GM19043 (cell line): ENCODE data around the gene DUOXA1.

Experiments
- ATAC-seq: cut with Tn5 transposase; IDR thresholded peaks from one replicate; pipeline ENCODE4 v1.9.1; 2021; ENCODE audit warnings: low read depth; ENCODE audit not compliant: unreplicated experiment

Gene DUOXA1

DNA sequence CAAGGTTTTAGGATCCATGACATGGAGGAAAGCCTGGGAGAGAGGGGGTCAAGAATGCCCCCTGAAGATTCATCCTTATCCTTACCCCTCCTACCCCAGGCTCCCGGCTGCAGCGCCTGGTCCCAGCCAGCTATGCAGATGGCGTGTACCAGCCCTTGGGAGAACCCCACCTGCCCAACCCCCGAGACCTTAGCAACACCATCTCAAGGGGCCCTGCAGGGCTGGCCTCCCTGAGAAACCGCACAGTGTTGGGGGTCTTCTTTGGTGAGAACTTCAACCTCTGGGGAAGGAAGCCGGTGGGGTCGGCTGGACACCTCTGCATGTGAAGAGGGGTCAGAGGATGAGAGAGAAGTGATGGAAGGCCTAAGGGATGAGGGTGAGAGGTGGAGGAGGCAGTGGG lies 4.4 kb upstream of the DUOXA1 start:
- ATAC-seq: no peak

DNA sequence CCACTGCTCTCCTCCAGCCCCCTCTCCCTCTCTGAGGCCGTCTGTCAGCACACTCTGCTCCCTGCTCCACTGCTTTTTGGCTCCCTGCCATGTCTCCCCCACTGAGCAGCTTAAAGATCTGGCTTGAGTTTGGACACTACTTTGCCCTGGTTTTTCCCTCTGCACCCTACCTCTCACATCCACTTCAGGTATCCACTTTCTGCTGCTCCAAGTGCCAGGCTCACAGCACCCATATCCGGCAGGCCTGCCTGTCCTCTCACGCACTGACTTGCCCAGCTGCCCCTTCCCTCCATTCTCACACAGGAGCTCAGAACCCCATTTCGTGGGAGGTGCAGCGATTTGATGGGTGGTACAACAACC lies 3.9 kb upstream of the DUOXA1 start:
- ATAC-seq: no peak

DNA sequence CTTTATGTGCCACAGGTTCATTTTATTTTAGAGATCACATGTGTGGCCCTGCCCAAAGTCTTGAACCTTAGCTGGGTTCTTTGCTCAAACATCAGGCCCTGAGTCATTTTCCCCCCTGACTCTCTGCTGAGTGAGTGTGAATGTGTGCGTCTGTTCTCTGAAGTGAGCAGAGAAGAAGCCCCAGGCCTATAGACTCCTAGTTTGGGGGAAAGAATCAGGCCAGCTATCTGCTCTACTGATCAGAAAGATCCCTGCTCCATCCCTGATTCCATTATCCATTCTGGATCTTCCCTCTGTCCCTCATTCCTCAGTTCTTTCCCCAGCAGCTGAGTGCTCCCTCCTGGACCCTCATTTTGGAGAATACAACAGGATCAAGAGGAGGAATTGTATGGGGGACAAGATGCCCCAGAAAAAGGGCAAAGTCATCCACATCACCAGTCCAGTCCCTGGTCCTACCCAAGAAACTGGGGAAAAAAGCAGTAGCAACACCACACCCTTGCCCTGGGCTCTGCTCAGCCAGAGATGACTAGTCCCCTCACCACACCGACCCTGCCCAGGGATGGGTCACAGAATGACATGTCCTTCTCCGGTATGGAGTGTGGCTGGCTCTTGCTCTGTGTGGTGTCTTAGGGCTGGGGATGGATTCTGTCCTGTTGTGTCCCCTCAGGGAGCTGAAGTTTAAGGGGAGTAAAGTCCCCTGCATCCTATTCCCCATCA lies 3.3 kb upstream of the DUOXA1 start:
- ATAC-seq: no peak

DNA sequence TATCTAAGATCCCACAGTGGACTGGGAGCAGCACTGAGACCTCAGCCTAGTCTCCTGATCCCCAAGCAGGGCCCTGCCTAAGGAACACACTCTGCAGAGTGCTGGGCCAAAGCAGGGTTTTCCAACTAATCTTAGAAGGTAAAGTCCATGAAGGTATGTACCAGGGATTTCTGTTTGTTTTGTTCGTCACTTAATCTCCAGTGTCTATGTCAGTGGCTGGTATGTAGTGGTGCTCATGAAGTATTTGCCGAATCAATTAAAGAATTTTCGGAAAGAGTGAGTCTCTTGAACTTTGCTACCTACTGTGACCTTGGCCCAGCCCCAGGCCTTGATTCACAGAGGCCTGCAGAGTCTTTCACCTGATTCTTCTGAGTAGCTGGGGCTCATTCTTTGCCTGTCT lies 1.8 kb upstream of the DUOXA1 start:
- ATAC-seq: no peak

DNA sequence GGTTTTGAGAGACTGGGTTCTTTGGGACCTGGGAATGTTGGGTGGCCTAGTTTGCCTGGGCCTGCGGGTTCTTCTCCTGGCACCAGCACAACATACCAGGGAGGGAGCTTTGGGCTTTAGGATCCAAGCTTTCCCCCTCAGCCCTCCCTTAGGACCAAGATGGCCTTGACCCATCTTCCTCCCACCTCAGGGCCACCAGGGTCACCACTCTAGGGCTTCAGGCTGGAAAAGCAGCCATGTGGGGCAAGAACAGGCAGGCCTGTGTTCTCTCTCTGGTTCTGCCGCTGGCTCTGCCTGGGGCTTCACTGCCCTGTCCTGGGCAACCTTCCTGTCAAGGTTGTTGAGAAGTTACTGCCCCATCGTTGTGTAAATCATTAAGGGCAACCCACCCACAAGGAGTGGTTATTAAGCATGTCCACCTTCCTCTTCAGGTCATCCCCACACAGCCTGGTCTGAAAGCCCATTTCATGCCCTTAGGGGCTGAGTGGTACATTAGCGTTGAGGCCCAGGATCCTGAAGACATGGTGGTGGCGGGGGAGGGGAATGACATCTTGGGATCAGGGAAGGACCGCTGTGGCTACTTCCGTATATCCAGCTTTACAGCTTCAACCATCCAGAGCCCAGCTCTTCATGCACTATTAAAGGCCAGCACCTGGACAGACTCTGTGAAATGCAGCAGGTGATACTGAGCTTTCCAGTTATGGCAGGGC lies 767 bp upstream of the DUOXA1 start:
- no peak for ATAC-seq

DNA sequence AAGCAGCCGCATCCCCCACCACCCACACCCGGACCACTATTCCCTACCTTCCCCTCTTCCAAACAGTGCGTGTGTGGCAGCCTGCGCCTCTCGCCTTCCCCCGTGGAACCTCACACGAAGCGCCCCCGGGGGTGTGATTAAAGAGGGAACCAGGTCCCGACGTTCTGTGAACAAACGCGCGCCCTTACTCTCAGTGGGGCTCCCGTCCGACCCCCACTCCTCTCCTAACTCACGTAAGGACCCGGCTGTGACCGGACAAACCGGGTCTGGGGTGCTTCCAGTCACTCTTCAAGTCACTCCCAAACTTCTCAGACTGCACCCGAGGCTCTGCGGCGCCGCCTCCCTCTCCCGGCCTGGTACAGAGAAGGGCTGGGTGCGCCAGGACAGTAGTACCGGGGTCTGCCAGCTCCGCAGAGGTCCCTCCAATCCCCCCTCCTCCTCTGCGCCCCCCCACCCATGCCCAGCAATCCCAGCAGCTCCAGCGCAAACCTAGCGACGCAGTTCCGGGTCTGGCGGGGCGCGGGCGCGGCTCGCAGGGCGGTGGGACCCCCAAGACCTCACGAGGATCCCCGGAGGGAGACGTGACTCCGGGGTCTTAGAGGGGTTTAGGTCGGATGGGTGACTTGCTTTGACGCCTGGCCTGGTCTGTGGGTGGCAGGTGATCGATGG lies 574 bp downstream of the DUOXA1 start:
- ATAC-seq: no peak

DNA sequence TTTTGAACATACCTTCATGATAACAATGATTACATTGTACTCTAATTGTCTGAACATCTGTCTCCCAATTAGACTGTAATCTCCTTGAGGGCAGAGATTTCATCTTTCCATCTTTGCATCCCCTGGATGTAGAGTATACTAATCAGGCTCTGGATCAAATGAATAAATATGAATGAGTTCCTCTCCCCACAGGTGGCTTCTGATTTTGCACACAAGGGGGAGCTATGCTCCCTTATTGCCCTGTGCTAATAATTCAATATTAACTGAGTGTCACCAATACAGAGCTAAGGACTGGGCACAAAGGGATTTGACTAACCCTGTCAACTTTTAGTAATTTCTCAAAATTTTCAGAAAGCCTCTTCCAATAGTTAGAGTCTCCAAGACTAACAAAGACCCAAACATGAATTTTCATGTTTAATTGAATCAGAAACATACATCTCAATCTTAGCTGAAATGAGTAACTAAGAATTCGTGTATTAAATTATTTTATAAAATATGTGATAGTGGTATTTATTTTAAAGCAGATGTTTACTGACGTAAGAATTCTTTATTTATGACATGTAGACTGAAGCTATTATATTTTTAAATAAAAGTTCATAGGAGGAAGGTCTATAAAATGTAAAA lies 3.0 kb downstream of the DUOXA1 start:
- ATAC-seq: no peak

DNA sequence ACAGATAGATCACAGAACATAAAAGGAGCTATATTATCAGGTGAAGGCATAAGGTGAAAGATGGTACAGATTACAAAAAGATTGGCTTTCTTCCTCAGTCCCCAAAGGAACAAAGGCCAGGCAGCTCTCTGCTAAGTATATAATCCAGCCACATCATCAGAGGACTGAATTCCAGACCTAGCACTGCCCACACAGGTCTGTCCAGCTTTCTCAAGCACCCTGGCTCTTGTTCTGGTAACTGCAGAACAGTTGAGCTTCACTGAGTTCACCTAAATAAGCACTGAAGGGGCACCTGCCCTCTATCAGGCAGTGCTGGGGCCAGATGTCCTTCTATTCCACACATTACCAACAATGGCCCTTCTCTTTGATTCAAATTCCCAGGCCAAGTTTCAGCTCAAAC lies 6.3 kb downstream of the DUOXA1 start:
- ATAC-seq: no peak

DNA sequence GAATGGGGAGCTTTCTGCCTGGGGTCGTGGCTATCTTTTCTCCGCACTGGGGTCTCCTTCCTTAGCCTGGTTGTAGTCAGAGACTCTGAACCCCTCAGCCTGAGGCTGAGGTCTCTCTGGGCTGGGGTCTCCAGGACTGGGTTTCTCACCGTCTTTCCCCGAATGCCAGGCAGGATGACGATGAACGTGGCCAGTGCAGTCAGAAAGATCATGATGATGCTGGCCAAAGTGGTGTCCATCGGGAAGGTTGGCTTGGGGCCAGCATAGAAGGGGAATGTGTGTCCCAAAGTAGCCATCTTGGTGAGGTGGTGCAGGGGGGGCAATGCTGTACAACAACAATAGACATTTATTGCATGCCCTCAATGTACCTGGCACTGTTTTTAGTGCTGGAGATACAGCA lies 7.0 kb downstream of the DUOXA1 start:
- ATAC-seq: no peak

DNA sequence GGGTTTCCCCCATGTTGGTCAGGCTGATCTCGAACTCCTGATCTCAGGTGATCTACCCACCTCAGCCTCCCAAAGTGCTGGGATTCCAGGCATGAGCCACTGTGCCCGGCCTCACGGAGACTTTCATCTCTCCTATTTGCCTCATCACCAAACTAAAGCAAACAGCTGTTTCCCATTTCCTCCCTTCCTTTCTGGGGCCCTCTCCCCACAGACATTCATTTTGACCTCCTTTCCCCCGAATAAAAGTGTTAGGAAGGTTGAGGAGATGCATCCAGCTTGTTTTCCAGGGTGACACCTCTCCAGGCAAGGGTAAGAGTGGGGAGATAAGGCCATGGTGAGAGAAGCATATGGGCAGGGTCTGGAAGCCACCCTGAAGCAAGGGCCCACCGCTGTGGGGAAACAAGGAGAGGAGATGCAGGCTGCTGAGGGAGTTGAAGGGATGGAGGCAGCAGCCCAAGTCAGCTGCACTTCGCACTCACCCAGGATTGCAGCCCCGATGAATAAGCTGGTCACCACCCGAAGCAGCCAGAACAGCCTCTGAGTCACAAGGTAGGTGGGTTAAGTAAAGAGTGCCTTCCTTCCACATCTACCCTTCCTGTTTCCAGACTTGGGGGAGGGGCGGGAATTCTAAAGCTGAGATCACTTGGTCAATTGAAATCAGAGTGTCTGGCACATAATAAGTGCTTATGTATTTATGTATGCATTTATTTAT lies 7.8 kb downstream of the DUOXA1 start:
- no peak for ATAC-seq

DNA sequence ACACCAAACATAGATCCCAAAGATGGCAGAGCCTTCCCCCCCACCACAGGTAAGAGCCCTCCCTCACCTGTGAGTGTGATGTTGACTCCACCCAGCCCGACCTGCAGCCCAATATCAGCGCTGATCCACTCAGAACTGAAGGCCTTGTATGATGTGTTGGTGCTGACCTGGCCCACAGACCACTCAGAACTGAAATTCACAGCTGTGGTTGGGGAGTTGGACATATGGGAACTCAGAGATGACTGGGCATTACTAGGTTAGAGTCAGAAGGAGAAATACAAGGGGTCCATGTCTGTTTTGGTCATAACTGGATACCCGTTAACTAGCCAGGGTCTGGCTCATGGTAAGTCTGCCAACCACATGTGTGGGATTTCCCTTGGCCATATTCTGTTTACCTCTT lies 8.7 kb downstream of the DUOXA1 start:
- ATAC-seq: no peak

DNA sequence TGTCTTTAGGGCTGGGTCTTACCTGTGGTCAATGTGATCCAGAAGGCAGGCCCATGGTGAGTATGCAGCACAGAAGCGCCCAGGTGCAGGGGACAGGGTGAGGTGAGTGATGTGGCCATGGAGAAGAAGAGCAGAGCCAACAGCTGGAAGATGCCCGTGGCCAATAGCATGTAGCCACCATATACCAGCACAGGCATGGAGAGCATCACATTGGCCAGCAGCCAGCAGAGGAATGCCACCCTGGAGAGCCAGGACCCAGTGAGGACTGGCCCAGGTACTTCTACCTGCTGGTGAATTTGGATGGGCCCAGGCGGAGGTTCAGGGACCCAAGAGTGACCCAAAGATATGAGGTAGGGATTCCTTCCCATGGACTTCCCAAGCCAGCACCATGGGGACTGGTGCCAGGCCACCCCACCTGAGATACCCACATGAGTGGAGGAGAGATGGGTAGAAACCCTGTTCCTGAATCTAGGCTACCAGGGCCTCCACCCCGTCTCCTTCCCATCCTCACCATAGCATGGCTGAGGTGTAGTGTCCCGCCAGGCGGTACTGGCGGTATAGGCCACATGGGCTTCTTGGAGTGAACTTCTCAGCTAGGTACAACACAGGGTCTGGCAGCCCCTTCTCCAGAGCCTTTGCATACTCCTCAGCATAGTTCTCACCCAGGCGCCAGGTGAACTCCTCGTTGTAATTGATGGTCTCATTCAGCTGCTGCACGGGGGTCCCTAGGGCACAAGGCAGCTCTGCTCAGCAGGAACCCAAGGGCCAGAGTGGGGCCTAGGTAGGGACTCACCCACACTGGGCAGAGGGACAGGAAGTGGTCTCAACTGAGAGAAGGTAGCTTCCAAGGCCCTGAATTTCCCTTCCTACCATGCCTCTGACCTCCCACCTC lies 9.4 kb downstream of the DUOXA1 start:
- ATAC-seq: no peak

DNA sequence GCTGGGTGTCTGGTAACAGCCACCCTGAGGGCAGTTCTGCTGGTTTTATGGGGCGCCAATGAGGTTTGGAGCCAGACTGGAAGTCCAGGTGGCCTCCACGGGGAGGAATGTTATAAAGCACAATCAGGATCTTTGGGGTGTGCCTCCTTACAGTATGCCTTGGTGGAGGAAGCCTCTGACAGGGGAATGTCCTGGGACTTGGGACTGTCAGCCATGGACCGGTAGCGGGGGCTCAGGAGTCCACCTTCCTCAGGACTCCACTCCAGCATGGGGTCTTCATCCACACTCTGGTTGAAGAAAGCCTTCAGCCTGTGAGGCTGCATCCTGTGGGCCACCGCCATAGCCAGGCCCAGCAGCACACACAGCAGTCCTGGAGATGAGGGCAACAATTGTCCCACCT lies 10.7 kb downstream of the DUOXA1 start:
- no peak for ATAC-seq

DNA sequence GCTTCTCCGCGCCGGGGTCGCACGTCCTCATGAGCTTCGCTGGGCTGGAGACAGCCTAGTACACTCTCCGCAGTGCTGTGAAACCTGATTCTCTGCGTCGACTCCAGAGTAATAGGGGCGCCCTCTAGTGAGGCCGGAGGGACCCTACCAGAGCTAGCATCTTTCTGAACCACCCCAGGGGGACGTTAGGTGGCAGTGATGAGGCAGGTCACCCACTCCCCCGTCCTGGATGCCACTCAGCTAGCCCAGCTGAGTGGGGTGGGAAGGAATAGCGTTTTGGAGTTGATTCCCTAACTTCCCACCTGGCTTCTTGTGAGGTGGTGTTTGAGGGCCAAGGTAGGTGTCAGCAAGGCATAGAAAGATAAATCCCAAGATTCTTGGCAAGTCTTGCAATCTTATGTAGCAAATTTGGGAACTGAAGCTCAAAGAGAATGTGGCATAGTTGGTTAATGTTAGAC lies 11.5 kb downstream of the DUOXA1 start:
- ATAC-seq: peak; percentile 93

DNA sequence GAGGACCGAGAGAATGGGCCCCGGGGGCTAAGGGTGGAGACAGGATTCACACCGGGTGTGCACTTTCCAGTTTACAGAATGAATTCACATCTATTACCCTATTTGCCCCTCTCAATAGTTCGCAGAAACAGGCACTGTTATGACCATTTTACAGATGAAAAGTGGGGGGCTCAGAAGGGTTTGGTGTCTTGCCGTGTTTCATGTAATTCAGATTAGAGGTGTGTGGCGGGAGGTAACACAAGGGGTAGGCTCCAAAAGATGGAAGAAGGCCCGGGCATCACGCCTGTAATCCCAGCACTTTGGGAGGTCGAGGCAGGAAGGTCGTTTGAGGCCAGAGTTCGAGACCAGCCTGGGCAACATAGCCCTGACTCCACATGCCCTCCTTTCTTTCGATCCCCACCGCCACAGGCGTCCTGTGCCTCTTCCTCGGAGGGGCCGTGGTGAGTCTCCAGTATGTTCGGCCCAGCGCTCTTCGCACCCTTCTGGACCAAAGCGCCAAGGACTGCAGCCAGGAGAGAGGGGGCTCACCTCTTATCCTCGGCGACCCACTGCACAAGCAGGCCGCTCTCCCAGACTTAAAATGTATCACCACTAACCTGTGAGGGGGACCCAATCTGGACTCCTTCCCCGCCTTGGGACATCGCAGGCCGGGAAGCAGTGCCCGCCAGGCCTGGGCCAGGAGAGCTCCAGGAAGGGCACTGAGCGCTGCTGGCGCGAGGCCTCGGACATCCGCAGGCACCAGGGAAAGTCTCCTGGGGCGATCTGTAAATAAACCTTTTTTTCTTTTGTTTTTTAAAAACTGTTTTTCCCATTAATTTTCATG lies 12.2 kb downstream of the DUOXA1 start:
- peak; percentile 11 for ATAC-seq

DNA sequence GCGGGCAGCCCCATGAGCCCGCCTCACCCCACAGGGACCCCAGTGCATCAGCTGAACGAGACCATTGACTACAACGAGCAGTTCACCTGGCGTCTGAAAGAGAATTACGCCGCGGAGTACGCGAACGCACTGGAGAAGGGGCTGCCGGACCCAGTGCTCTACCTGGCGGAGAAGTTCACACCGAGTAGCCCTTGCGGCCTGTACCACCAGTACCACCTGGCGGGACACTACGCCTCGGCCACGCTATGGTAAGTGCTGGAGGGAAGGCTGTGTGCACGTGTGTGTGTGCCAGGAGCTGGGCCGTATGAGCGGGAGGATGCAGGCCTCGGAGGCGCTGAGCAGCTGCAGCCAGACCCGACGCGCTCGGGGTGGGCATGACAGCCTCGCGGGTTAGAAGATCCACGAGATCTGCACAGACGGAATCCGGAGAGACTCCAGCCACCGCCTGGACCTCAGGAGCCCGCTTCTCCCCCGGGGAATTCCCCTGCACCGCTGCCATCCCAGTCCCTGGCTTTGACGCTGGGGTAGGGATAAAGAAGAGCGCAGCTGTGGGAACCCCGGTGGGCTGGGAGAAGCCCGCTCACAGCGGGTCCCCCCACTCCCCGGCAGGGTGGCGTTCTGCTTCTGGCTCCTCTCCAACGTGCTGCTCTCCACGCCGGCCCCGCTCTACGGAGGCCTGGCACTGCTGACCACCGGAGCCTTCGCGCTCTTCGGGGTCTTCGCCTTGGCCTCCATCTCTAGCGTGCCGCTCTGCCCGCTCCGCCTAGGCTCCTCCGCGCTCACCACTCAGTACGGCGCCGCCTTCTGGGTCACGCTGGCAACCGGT lies 13.0 kb downstream of the DUOXA1 start:
- ATAC-seq: no peak

DNA sequence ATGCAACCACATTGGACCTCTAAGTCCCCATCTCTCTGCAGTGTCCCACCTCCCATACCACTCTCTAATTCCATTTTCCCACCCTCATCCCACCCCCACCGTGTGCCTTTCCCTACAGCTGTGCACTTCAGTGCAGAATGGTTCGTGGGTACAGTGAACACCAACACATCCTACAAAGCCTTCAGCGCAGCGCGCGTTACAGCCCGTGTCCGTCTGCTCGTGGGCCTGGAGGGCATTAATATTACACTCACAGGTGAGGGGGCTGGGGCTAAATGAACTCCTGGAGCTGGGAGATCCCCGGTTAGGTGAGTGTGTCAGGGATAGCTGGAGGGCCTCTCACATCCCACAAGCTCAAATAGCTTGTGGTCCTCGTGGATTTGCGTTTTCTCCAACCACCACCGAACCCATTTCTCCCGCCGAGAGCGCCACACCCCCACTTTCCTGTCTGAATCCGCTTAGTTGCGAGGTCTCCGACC lies 13.6 kb downstream of the DUOXA1 start:
- no peak for ATAC-seq

DNA sequence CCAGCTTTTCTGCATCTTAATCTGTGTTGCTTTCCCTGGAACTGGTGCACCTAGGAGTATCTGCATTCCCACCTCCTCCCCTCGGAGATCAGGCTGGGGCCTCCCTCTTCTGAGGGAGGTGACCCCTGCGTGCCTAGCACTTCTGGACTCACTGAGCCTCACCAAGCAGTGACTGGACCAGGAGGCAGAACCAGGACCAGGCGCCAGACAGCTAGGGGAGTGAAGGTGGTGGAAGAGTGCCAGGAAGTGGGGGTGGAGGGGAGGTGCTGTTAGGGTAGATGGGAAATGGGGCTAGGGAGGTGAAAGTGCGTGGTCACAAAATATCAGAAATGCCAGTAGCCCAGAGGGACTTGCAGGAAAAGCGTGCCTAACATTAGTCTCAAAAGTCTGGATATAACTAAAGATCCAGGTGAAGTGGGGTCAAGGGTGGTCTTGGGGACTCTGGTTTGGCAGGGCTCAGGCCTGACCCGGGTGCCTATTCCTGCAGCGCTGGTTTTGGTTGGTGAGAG lies 14.3 kb downstream of the DUOXA1 start:
- no peak for ATAC-seq
